Mesenchymal stem cell (in vitro differentiated cells and primary cell): ENCODE measurements around the gene CCDC40.

ENCODE experiments used
- DNase-seq: peaks from one replicate; pipeline ENCODE4 v3.0.0-alpha.2; 2013
- H2AFZ ChIP-seq: one replicate; pipeline ENCODE4 v1.6.1; 2013; ENCODE audit warnings: low read depth, mild to moderate bottlenecking, control low read depth, inconsistent platforms, low read length, moderate library complexity
- H2AK5ac ChIP-seq: 2 replicates; pipeline ENCODE4 v1.6.1; 2013; ENCODE audit warnings: low read length, moderate library complexity, mild to moderate bottlenecking, inconsistent platforms; ENCODE audit not compliant: severe bottlenecking
- H2BK120ac ChIP-seq: one replicate; pipeline ENCODE4 v1.6.1; 2013; ENCODE audit warnings: low read depth, mild to moderate bottlenecking, inconsistent platforms, low read length, moderate library complexity
- H2BK12ac ChIP-seq, 2 experiments: one replicate each; pipeline ENCODE4 v1.6.1; 2013; ENCODE audit warnings: inconsistent platforms in 2 of 2, low read length in 2 of 2, mild to moderate bottlenecking in 2 of 2, moderate library complexity in 2 of 2, control low read depth in 1 of 2
- H2BK15ac ChIP-seq: one replicate; pipeline ENCODE4 v1.6.1; 2013; ENCODE audit warnings: mild to moderate bottlenecking, low read depth, inconsistent platforms; ENCODE audit not compliant: poor library complexity, severe bottlenecking
- H2BK5ac ChIP-seq: 2 replicates; pipeline ENCODE4 v1.6.1; 2013; ENCODE audit warnings: low read depth, mild to moderate bottlenecking, low read length, control low read depth, inconsistent platforms; ENCODE audit not compliant: poor library complexity, severe bottlenecking
- H3K14ac ChIP-seq, 2 experiments: one replicate each; pipeline ENCODE4 v1.6.1; 2013; ENCODE audit warnings: inconsistent platforms in 2 of 2, low read length in 2 of 2, control low read depth in 1 of 2, mild to moderate bottlenecking in 1 of 2, moderate library complexity in 1 of 2
- H3K18ac ChIP-seq, 2 experiments: one replicate each; pipeline ENCODE4 v1.6.1; 2013; ENCODE audit warnings: inconsistent platforms in 2 of 2, low read length in 2 of 2, control low read depth in 1 of 2, low read depth in 1 of 2, mild to moderate bottlenecking in 1 of 2
- H3K23ac ChIP-seq, 2 experiments: one replicate each; pipeline ENCODE4 v1.6.1; 2013; ENCODE audit warnings: inconsistent platforms in 2 of 2, low read length in 2 of 2, mild to moderate bottlenecking in 2 of 2, moderate library complexity in 2 of 2, control low read depth in 1 of 2
- H3K27ac ChIP-seq: 2 replicates; pipeline ENCODE4 v1.5.1; 2013; ENCODE audit warnings: mild to moderate bottlenecking, moderate library complexity, low read length, control low read depth, inconsistent platforms; ENCODE audit not compliant: poor library complexity, severe bottlenecking
- H3K27me3 ChIP-seq, 2 experiments: 2 replicates each; pipeline versions ENCODE4 v1.6.1 to v1.7.0; 2013; ENCODE audit warnings: low read length in 2 of 2, mild to moderate bottlenecking in 2 of 2, moderate library complexity in 2 of 2, control low read depth in 1 of 2, inconsistent platforms in 1 of 2; ENCODE audit not compliant: control insufficient read depth in 1 of 2, insufficient read depth in 1 of 2
- H3K36me3 ChIP-seq, 2 experiments: 2 replicates each; pipeline versions ENCODE4 v1.6.1 to v1.7.0; 2013; ENCODE audit warnings: low read length in 2 of 2, control low read depth in 1 of 2, inconsistent platforms in 1 of 2, low read depth in 1 of 2, mild to moderate bottlenecking in 1 of 2; ENCODE audit not compliant: insufficient read depth in 2 of 2, control insufficient read depth in 1 of 2
- H3K4ac ChIP-seq, 2 experiments: one replicate each; pipeline ENCODE4 v1.6.1; 2013; ENCODE audit warnings: inconsistent platforms in 2 of 2, low read length in 2 of 2, mild to moderate bottlenecking in 2 of 2, moderate library complexity in 2 of 2, control low read depth in 1 of 2, low read depth in 1 of 2
- H3K4me1 ChIP-seq: 2 replicates; pipeline ENCODE4 v1.6.1; 2013; ENCODE audit warnings: low read depth, low read length, control low read depth; ENCODE audit not compliant: control insufficient read depth, insufficient read depth
- H3K4me2 ChIP-seq: 2 replicates; pipeline ENCODE4 v1.6.1; 2013; ENCODE audit warnings: low read length, mild to moderate bottlenecking, inconsistent platforms; ENCODE audit not compliant: poor library complexity, severe bottlenecking
- H3K4me3 ChIP-seq, 2 experiments: 2 replicates each; pipeline versions ENCODE4 v1.5.1 to v1.7.0; 2013; ENCODE audit warnings: low read length in 2 of 2, mild to moderate bottlenecking in 2 of 2, control low read depth in 1 of 2, low read depth in 1 of 2; ENCODE audit not compliant: insufficient read depth in 1 of 2
- H3K79me1 ChIP-seq: replicated peaks from 2 replicates; pipeline ENCODE4 v1.6.1; 2013; ENCODE audit warnings: mild to moderate bottlenecking, control low read depth, low read length, inconsistent platforms; ENCODE audit not compliant: poor library complexity, severe bottlenecking
- H3K9ac ChIP-seq: 2 replicates; pipeline ENCODE4 v1.7.0; 2013; ENCODE audit warnings: mild to moderate bottlenecking, low read length, moderate library complexity
- H3K9me3 ChIP-seq: 2 replicates; pipeline ENCODE4 v1.7.0; 2013; ENCODE audit warnings: mild to moderate bottlenecking, low read length; ENCODE audit not compliant: control insufficient read depth
- H4K8ac ChIP-seq: one replicate; pipeline ENCODE4 v1.6.1; 2013; ENCODE audit warnings: inconsistent platforms, mild to moderate bottlenecking, low read length, moderate library complexity
- H4K91ac ChIP-seq: one replicate; pipeline ENCODE4 v1.6.1; 2013; ENCODE audit warnings: mild to moderate bottlenecking, low read length, inconsistent platforms
- WGBS: methylation state at CpG from one replicate; pipeline ENCODE4 v1.1.7; 2013; ENCODE audit warnings: mixed read lengths; 5-methylcytosine and 5-hydroxymethylcytosine counted together

The CCDC40 gene

DNA sequence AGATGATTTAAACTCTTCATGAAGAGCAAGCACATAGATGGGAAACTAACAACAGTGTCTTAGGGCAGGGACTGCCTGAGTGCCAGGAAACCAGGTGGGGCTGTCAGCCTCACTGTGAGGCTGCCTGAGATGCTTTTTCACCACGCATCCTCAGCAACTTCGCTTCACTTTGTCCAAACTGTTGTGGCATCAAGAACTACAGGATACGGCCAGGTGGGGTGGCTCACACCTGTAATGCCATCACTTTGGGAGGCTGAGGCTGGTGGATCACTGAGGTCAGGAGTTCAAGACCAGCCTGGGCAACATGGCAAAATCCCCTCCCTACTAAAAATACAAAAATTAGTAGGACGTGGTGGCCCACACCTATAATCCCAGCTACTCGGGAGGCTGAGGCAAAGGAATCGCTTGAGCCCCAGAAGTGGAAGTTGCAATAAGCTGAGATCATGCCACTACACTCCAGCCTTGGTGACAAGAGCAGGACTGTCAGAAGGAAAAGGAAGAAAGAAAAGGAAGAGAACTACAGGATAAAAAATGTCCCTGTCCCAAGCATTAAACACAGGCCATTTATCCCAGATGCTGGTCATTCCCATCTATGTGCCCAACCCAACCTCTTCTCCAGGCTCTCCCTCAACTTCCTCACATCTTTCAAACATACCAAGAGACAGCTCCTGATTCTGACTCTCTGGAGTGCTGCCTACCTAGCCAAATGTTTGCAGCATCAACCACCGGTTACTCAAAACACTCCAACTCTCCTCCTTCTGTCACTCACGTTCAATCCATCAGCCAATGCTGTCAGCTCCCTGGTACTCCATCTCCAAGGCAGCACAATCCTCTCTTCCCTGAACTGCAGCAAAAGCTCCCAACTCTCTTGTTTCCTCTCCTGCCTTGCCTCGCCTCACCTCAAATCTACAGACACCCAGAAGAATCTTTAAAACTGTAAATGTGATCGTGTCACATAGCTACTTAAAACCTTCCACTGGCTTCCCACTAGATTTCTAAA lies 108.9 kb downstream of the CCDC40 start:
- peak overlapping the region; percentile 92 for H3K4me2 ChIP-seq
- H2AFZ ChIP-seq, result no peak overlapping the region
- H3K23ac ChIP-seq, result peak overlapping the region in 1 of 2 experiments; percentile 94
- H3K4me3 ChIP-seq, result peak overlapping the region in 1 of 2 experiments; percentile 93
- H2BK5ac ChIP-seq, result no peak overlapping the region
- H4K8ac ChIP-seq, result no peak overlapping the region
- peak overlapping the region; percentile 28 for H2BK15ac ChIP-seq
- H3K27ac ChIP-seq, result no peak overlapping the region
- peak overlapping the region; percentile 68 for H4K91ac ChIP-seq
- no peak overlapping the region for H3K4ac ChIP-seq
- DNase-seq, result no peak
- 73% methylated on average over 10 of the region's 10 CpGs for WGBS
- H2BK120ac ChIP-seq, result no peak overlapping the region
- H3K36me3 ChIP-seq, result peaks cover 27 to 38% of the 10 kb centered on the region in 2 experiments
- no peaks in the 10 kb centered on the region for H3K27me3 ChIP-seq
- peaks cover 26% of the 10 kb centered on the region for H3K79me1 ChIP-seq
- H3K18ac ChIP-seq, result no peak overlapping the region
- peaks cover 16% of the 10 kb centered on the region for H3K4me1 ChIP-seq
- no peak overlapping the region for H2AK5ac ChIP-seq
- peak overlapping the region; percentile 92 for H3K9ac ChIP-seq
- H3K14ac ChIP-seq, result peak overlapping the region in 1 of 2 experiments; percentile 62
- peak overlapping the region; percentile 23 to 39 for H2BK12ac ChIP-seq
- no peaks in the 10 kb centered on the region for H3K9me3 ChIP-seq

DNA sequence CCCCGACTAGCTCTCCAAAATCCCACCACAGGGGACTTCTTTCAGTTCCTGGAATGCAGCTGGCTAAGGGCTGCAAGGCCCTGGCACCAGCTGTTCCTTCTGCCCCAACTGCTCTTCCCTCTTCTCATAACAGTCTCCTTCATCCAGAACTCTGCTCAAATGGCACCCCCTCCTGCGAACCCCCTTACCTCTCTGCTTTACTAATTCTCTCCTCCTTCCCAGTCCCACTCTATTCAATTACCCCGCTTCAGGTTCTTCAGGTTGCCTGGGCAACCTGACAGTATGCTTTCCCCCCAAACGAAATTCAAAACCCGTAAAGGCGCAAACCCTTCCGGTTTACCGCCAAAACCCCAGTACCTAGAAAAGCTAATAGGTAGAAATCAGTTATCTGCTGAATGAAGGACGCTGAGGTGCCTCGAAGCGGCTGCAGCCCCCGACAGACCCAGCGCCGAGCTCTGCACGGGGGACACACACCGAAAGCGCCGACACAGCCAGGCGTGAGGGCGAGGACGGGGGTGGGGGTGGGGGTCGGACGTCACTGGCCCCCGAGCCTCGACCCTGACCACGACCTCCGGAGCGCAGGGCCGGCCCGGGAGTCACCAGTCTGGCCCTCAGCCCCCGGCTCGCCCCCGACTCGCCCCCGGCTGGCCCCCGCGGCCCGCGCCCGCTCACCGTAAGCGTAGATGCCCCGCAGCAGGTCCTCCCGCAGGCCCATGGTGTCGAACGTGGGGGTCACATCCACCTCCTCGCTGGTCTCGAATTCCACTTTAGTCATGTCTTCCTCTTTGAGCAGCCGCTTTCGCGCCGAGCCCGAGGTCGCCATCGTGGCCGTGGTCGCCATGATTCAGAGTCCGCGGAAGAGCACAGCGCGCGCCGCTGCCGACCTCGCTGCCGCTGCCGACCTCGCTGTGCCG lies 109.9 kb downstream of the CCDC40 start:
- H3K18ac ChIP-seq, result peak overlapping the region; percentile 92 to 96

GRCh38 chr17:80147035-80147822 lies 110.8 kb downstream of the CCDC40 start, which contains the start of gene EIF4A3:
EIF4A3 (minus strand) TSS chr17:80147128; CDS start chr17:80146961, 167 bp downstream.
- peak within 1 kb of the TSS; percentile 92 for H3K4me2 ChIP-seq
- H3K27ac ChIP-seq, result peak within 1 kb of the TSS; percentile 95
- H3K36me3 ChIP-seq, result peaks cover 20 to 22% of the 10 kb centered on the region in 2 experiments
- peak within 1 kb of the TSS; percentile 96 to 97 for H3K23ac ChIP-seq
- peak within 1 kb of the TSS; percentile 64 for H2BK120ac ChIP-seq
- peaks cover 24% of the 10 kb centered on the region for H3K4me1 ChIP-seq
- peak within 1 kb of the TSS; percentile 81 to 93 for H3K4ac ChIP-seq
- no peak within 1 kb of the TSS for H2AK5ac ChIP-seq
- peak within 1 kb of the TSS; percentile 93 to 98 for H3K4me3 ChIP-seq
- H3K14ac ChIP-seq, result peak within 1 kb of the TSS; percentile 74 to 99
- peak within 1 kb of the TSS; percentile 74 for H4K8ac ChIP-seq
- H4K91ac ChIP-seq, result peak within 1 kb of the TSS; percentile 83
- H2BK15ac ChIP-seq, result peak within 1 kb of the TSS; percentile 98
- peak within 1 kb of the TSS; percentile 78 for H2BK5ac ChIP-seq
- H2BK12ac ChIP-seq, result peak within 1 kb of the TSS in 1 of 2 experiments; percentile 57
- WGBS, result under 1% methylated on average over 90 of the region's 90 CpGs
- peaks cover 23% of the 10 kb centered on the region for H3K79me1 ChIP-seq
- H3K18ac ChIP-seq, result peak within 1 kb of the TSS; percentile 92 to 96
- H3K9me3 ChIP-seq, result no peaks in the 10 kb centered on the region
- peak within 1 kb of the TSS; percentile 67 for H2AFZ ChIP-seq
- DNase-seq, result peak; percentile 99
- no peaks in the 10 kb centered on the region for H3K27me3 ChIP-seq
- H3K9ac ChIP-seq, result peak within 1 kb of the TSS; percentile 96

More for the DNA sequence above, 109.9 kb downstream of the CCDC40 start:
- Histone ChIP-seq H3K9me3 (no peaks in the 10 kb centered on the region), H2AK5ac (no peak overlapping the region), H3K9ac (peak overlapping the region; percentile 92), H3K4me3 (peak overlapping the region; percentile 93 to 98), H3K14ac (peak overlapping the region; percentile 74 to 99), H4K91ac (peak overlapping the region; percentile 83), H2BK5ac (no peak overlapping the region), H3K27me3 (no peaks in the 10 kb centered on the region), H3K23ac (peak overlapping the region; percentile 96 to 97), H3K4me2 (peak overlapping the region; percentile 92), H2AFZ (peak overlapping the region; percentile 67), H2BK15ac (peak overlapping the region; percentile 98), H4K8ac (peak overlapping the region; percentile 64), H2BK120ac (no peak overlapping the region), H3K4ac (peak overlapping the region in 1 of 2 experiments; percentile 74), H2BK12ac (peak overlapping the region in 1 of 2 experiments; percentile 57), H3K27ac (no peak overlapping the region), H3K36me3 (peaks cover 27 to 29% of the 10 kb centered on the region in 2 experiments), H3K79me1 (peaks cover 26% of the 10 kb centered on the region), H3K4me1 (peaks cover 18% of the 10 kb centered on the region)
- DNase-seq, result peak; percentile 45
- under 1% methylated on average over 65 of the region's 69 CpGs for WGBS
